ENCODE data around the gene ROBO2. TPM values are rescaled to one million over a fixed set of nuclear protein-coding genes. Genes with fewer than 3 reads are reported as not detected.

ROBO2 gene
- polyA plus RNA-seq, 6 donors from 2014 or later: not detected

DNA sequence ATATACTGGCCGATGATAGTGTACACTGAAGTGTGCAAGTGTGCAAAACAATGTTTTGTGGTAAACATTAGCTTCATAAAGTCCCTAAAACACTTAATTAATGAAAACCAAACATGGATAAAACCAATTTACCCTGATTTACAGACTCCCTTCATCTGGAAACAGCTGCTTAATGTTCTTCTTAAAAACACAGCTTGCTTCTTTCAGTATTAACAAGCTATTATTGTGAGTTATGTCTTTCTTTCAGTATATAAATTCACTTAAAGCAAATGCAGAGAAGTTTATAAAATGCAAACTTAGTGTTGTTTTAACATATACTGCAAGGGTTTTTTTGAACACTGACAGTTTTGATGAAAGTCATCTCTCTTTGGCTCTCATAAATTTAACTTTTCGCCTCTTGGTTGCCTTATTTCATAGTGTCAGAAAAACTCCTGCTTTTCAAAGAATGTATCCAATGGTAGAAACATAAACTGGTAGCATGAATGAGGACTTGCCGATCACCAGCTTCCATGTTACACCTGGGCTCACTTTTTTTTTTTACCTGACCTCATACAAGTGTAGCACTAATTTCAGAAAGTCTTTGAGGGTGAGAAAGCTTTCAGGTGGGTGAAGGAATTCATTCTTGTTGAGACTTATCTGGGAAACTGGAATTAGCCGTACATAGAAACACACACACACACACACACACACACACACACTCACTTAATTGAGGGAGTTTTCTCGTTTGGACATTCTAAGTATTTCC lies 532.2 kb downstream of the ROBO2 start:
- no peak overlapping the region for H3K4me3 Mint-ChIP-seq
- no peaks in the 10 kb centered on the region for H3K27me3 Mint-ChIP-seq
- DNase-seq: no peak
- H3K9me3 Mint-ChIP-seq: peaks cover 0 to 20% (median 0%) of the 10 kb centered on the region in 7 donors
- no peaks in the 10 kb centered on the region for H3K36me3 Mint-ChIP-seq
- H3K27ac Mint-ChIP-seq: no peak overlapping the region
- no peaks in the 10 kb centered on the region for H3K4me1 Mint-ChIP-seq
- no peak for ATAC-seq (ENCODE audit: low read depth in 2 of 2)

DNA sequence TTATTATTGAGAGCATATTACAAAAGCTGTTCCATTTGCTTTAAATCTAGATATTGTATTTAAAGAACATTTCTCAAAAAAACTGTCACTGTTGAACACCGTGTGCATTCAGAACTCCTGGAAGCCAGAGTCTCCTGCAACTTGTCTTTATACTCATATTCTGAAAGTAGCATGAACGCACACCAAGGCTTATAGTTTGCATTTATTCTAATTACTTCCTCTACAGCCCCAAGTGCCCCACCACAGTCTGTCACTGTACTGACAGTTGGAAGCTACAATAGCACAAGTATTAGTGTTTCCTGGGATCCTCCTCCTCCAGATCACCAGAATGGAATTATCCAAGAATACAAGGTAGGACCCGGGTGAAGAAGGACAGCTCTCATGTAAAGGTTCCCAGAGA lies 537.4 kb downstream of the ROBO2 start:
- Mint-ChIP-seq H3K4me3 (no peak overlapping the region), H3K36me3 (no peaks in the 10 kb centered on the region), H3K9me3 (peaks cover 0 to 8% (median 0%) of the 10 kb centered on the region in 7 donors), H3K27ac (no peak overlapping the region), H3K27me3 (no peaks in the 10 kb centered on the region), H3K4me1 (no peaks in the 10 kb centered on the region)
- ATAC-seq (ENCODE audit: low read depth in 2 of 2) (no peak), DNase-seq (no peak)

DNA sequence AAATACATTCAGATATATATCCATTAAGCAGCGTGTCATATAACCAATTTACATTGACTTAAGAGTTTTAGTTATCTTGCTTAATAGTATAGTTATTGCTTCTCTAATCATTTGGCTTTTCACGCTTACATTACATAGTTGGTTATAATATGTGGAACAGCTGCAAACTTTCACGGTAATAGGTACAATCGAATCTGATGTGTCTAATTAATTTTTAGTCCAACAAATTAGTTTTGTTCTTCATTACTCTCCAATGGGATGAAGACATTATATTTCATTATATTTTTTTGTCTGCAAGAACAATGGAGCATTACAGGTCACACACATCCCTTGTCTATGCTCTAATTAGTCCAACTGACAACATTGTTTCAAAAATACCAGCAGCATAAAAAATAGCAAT lies 546.3 kb downstream of the ROBO2 start:
- Mint-ChIP-seq H3K27ac (no peak overlapping the region), H3K27me3 (no peaks in the 10 kb centered on the region), H3K9me3 (peaks cover 0 to 13% (median 3%) of the 10 kb centered on the region in 7 donors), H3K36me3 (no peaks in the 10 kb centered on the region), H3K4me1 (no peaks in the 10 kb centered on the region), H3K4me3 (no peak overlapping the region)
- DNase-seq (no peak), ATAC-seq (ENCODE audit: low read depth in 2 of 2) (no peak)

DNA sequence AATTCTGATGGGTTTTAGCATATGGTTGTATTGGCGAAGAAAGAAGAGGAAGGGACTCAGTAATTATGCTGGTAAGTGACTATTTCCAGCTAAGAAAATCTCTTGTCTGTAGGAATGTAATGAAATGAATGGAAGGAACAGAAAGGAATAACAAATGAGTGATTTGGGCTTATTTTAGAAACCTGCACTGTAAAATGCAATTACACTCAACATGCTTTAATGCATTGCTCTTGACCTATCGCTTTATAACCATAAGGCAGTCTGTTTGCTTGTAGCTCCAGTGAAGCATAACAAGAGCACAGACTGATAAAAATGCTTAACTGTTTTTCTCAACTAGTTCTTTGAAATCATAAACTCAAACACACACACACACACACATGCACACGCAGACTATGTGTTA lies 549.0 kb downstream of the ROBO2 start:
- Mint-ChIP-seq H3K4me3 (no peak overlapping the region), H3K36me3 (no peaks in the 10 kb centered on the region), H3K4me1 (no peaks in the 10 kb centered on the region), H3K9me3 (peaks cover 0 to 8% (median 2%) of the 10 kb centered on the region in 7 donors), H3K27me3 (no peaks in the 10 kb centered on the region), H3K27ac (no peak overlapping the region)
- ATAC-seq (ENCODE audit: low read depth in 2 of 2): no peak
- no peak for DNase-seq

DNA sequence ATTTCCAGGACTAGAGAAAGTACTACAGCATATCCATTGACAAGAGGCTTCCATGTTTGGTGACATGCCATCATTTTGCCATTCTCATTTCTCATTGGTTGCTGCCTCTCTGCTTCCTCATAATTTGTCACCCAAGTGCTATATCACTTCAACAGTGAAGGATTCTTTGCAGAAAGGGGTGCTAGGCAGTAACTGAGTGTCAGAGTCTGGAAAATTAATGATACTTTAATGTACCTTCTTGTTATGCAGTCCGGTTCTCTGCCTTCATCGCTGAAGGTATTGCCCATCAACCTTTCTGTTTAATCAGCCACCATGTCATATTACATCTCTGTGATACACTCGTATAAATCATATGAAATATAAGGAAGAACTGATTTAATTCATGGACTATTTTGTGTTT lies 550.3 kb downstream of the ROBO2 start:
- peaks cover 0 to 8% (median 2%) of the 10 kb centered on the region in 7 donors for H3K9me3 Mint-ChIP-seq
- H3K27me3 Mint-ChIP-seq: no peaks in the 10 kb centered on the region
- no peak for ATAC-seq (ENCODE audit: low read depth in 2 of 2)
- H3K36me3 Mint-ChIP-seq: no peaks in the 10 kb centered on the region
- no peak overlapping the region for H3K4me3 Mint-ChIP-seq
- no peak overlapping the region for H3K27ac Mint-ChIP-seq
- no peaks in the 10 kb centered on the region for H3K4me1 Mint-ChIP-seq
- no peak for DNase-seq

DNA sequence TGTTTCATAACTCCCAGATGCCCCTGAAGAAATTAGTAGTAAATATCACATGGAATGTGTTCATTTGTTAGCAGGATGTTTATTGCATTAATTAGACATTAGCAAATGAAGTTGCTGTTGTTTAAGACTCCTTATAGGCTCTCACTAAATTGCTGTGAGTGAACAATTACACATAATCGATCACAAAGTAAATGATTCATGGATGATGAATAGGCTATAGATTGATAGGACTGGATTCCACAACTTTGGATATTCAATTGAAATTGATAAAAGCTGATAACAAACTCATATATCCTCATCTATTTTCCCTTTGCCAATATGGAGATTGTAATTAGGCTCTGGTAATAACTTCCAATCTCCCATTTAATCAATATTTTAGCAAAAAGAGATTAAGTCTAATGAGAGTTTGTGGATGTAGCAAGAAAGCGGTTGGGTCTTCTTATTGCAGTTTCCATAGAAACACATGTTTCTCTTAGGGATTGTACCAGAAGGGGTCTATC lies 555.5 kb downstream of the ROBO2 start:
- H3K9me3 Mint-ChIP-seq: peaks cover 0 to 2% (median 0%) of the 10 kb centered on the region in 7 donors
- H3K36me3 Mint-ChIP-seq: no peaks in the 10 kb centered on the region
- DNase-seq (no peak), ATAC-seq (ENCODE audit: low read depth in 2 of 2) (no peak)
- no peaks in the 10 kb centered on the region for H3K4me1 Mint-ChIP-seq
- H3K4me3 Mint-ChIP-seq: no peak overlapping the region
- H3K27me3 Mint-ChIP-seq: no peaks in the 10 kb centered on the region
- H3K27ac Mint-ChIP-seq: no peak overlapping the region

DNA sequence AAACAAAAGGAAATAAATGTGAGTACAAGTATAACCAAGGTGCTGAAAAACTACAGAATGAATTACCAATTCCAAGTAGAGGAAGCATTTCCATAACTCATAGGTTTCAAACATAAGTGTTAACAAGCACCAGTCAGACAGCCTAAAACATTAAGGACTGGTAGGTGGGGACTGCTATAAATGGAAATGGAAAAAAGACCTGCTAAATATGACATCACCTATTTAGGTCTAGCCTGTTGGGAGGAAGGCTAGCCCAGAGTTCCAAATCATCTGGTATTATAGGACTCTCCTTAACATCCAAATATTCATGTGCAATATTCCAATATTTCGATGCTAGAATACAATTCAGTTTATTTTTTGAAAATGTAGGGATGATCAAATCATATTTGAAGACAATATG lies 560.0 kb downstream of the ROBO2 start:
- Mint-ChIP-seq H3K27me3 (no peaks in the 10 kb centered on the region), H3K36me3 (no peaks in the 10 kb centered on the region), H3K4me1 (no peaks in the 10 kb centered on the region), H3K27ac (no peak overlapping the region), H3K9me3 (peaks cover 0 to 3% (median 0%) of the 10 kb centered on the region in 7 donors), H3K4me3 (no peak overlapping the region)
- DNase-seq (no peak), ATAC-seq (ENCODE audit: low read depth in 2 of 2) (no peak)

DNA sequence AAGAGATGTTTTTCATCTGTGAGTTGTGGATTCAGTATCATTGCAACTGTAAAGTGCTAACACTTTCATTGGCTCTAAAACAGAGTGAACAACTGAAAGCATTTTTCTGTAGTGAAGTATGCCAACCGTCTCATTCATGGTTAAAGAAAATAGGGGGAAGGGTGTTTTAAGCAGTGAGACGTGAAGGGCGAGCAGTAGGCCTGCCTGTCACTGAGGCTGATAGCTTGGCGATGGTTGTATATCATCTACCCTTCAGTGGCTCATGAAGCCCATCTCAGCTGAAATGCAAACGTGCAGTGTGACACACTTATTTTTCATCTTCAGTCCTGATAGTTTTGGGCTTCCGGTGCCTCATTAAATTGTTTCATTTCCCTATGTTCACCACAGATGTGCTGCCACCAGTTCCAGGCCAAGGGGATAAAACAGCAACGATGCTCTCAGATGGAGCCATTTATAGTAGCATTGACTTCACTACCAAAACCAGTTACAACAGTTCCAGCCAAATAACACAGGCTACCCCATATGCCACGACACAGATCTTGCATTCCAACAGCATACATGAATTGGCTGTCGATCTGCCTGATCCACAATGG lies 562.0 kb downstream of the ROBO2 start:
- H3K9me3 Mint-ChIP-seq: peaks cover 0 to 4% (median 0%) of the 10 kb centered on the region in 7 donors
- DNase-seq (no peak), ATAC-seq (ENCODE audit: low read depth in 2 of 2) (no peak)
- H3K27me3 Mint-ChIP-seq: no peaks in the 10 kb centered on the region
- no peak overlapping the region for H3K27ac Mint-ChIP-seq
- no peaks in the 10 kb centered on the region for H3K4me1 Mint-ChIP-seq
- H3K4me3 Mint-ChIP-seq: no peak overlapping the region
- no peaks in the 10 kb centered on the region for H3K36me3 Mint-ChIP-seq

DNA sequence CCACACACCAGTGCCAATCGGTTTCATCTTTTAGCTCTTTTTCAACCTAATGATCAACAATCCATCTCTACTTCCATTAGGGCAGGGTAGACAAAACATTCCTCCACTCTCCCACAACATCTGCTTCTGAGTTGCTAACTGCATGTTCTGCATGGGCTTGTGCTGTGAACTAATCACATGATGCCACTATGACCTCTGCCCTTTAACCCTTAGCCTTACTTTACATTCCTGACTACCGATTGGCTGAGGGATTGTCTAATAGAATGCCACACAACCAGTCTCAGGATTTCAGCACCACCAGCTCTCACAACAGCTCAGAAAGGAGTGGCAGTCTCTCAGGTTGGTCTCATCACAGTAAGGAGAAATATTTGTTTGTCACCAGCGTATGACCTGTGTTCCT lies 562.8 kb downstream of the ROBO2 start:
- no peak for ATAC-seq (ENCODE audit: low read depth in 2 of 2)
- DNase-seq: no peak
- Mint-ChIP-seq H3K4me3 (no peak overlapping the region), H3K36me3 (no peaks in the 10 kb centered on the region), H3K9me3 (peaks cover 0 to 4% (median 0%) of the 10 kb centered on the region in 7 donors), H3K27me3 (no peaks in the 10 kb centered on the region), H3K27ac (peak overlapping the region in 1 of 6 donors; percentile 79), H3K4me1 (no peaks in the 10 kb centered on the region)

DNA sequence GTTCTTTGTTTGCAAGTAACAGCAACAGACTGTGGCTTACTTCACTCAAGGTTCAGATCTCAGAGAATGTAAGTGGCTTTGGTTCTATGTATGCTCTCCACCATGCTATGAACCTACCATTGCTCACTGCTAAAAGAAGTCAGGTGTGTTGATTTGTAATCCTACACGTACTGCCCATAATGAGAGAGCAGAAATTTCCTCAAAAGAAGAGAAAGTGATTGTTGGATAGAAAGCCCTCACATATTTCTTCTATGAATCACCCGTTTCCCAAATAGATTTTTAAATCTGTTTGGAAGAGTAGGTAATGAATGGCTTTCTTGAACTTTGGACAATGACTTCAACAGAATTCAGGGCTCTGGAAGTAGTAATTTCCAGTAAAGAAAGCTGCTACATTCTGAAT lies 565.4 kb downstream of the ROBO2 start:
- H3K9me3 Mint-ChIP-seq: peaks cover 0 to 8% (median 0%) of the 10 kb centered on the region in 7 donors
- H3K36me3 Mint-ChIP-seq: no peaks in the 10 kb centered on the region
- no peaks in the 10 kb centered on the region for H3K4me1 Mint-ChIP-seq
- H3K4me3 Mint-ChIP-seq: no peak overlapping the region
- H3K27ac Mint-ChIP-seq: no peak overlapping the region
- DNase-seq (no peak), ATAC-seq (ENCODE audit: low read depth in 2 of 2) (no peak)
- no peaks in the 10 kb centered on the region for H3K27me3 Mint-ChIP-seq

DNA sequence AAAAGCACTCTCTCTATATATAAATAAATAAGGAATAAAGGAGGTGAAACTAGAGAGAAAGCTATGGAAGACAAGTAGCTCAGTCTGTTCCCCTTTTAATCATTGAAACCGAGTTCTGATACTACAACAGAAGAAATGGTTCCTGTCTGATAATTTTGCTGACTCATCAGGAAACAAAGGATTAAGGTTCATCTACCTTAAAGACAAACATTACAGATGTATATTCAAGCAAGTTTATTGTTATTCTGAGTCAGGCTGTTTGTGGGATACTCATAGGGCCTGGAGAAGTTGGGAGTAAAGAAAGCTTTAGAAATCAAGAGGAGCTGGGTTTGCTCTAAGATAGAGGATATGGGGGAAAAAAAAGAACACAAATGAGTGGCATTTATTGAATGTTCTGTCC lies 566.0 kb downstream of the ROBO2 start:
- Mint-ChIP-seq H3K9me3 (peaks cover 0 to 8% (median 1%) of the 10 kb centered on the region in 7 donors), H3K4me1 (no peaks in the 10 kb centered on the region)

DNA sequence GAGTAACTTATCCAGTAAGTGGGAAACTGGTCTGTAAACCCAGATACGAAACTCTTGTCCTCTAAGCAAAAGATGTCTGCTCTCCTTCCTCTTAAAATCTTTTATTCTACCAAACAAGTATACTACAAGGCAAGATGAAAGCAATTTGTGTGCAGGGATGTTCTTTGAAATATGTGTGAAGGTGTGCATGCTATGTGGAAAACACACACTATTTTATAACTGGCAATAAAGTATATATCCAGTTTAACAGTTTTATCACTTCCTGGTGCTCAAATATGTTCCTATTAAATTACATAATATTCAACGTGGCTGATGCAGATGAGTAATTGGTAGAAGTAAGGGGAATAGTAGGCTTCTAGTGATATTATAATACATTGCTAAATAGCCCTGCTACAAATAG lies 566.5 kb downstream of the ROBO2 start:
- no peak overlapping the region for H3K4me3 Mint-ChIP-seq
- H3K27me3 Mint-ChIP-seq: no peaks in the 10 kb centered on the region
- ATAC-seq (ENCODE audit: low read depth in 2 of 2) (no peak), DNase-seq (no peak)
- no peaks in the 10 kb centered on the region for H3K36me3 Mint-ChIP-seq
- H3K4me1 Mint-ChIP-seq: no peaks in the 10 kb centered on the region
- H3K9me3 Mint-ChIP-seq: peaks cover 0 to 8% (median 2%) of the 10 kb centered on the region in 7 donors
- H3K27ac Mint-ChIP-seq: peak overlapping the region in 1 of 6 donors; percentile 18

More for the DNA sequence above, 566.0 kb downstream of the ROBO2 start:
- Mint-ChIP-seq H3K4me3 (no peak overlapping the region), H3K27me3 (no peaks in the 10 kb centered on the region), H3K36me3 (no peaks in the 10 kb centered on the region), H3K27ac (no peak overlapping the region)
- ATAC-seq (ENCODE audit: low read depth in 2 of 2): no peak
- no peak for DNase-seq

DNA sequence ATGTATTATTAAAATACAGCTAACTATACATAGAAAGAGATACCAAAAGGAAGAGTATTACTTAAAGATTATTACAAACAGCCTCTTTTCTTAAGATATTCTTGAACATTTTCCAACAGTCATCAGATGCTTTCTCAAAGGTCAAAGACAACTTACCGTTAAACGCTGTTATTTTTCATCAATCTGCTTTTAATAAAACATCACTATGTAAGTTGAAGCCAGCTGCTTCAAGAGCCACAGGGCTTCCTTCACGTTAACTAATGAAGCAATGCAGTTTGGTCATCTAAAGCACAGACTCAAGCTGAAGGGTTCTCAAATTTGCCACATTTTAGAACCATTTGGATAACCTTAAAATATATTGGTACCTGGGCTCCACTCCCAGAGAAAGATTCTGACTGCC lies 578.8 kb downstream of the ROBO2 start:
- Mint-ChIP-seq H3K27ac (no peak overlapping the region), H3K4me3 (no peak overlapping the region), H3K9me3 (peaks cover 0 to 14% (median 3%) of the 10 kb centered on the region in 7 donors), H3K4me1 (no peaks in the 10 kb centered on the region), H3K36me3 (no peaks in the 10 kb centered on the region), H3K27me3 (no peaks in the 10 kb centered on the region)
- no peak for ATAC-seq (ENCODE audit: low read depth in 2 of 2)
- DNase-seq: no peak

DNA sequence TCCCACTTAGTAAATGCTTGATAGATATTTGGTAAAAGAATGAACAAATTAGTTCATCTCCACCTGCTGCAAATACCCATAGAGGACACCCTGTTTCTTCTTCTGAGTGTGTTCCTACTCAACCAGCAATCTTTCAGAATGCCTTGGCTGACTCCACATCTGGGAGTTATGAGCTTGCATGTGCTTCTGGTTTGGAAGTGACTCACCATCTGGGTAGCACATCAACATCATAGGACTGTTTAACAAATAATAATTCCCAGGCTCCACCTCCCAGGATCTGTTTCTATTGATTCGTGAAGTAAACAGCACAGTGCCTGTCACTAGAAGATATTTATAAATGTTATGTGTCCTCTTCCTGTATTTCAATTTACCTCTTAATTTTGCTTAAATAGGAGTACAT lies 580.1 kb downstream of the ROBO2 start:
- Mint-ChIP-seq H3K9me3 (peaks cover 0 to 9% (median 3%) of the 10 kb centered on the region in 7 donors), H3K27me3 (no peaks in the 10 kb centered on the region), H3K27ac (no peak overlapping the region)

More for the DNA sequence above, 580.1 kb downstream of the ROBO2 start:
- no peak for ATAC-seq (ENCODE audit: low read depth in 2 of 2)
- Mint-ChIP-seq H3K4me3 (no peak overlapping the region), H3K36me3 (no peaks in the 10 kb centered on the region), H3K4me1 (no peaks in the 10 kb centered on the region)
- no peak for DNase-seq
